Measurements from ENCODE around the gene TTYH3.
"Not testable (repeated sequence)": the region's sequence is repeated elsewhere in the genome, so short reads cannot be mapped to it uniquely, and the experiment has no call there.

The TTYH3 gene

GRCh38 chr7:2666588-2667250 lies 34.9 kb downstream of the TTYH3 start:
- DNase-seq, result no peak

- DNase-seq, result no peak
Observed at GRCh38 chr7:2667843-2668242, 36.1 kb downstream of the TTYH3 start.

DNA sequence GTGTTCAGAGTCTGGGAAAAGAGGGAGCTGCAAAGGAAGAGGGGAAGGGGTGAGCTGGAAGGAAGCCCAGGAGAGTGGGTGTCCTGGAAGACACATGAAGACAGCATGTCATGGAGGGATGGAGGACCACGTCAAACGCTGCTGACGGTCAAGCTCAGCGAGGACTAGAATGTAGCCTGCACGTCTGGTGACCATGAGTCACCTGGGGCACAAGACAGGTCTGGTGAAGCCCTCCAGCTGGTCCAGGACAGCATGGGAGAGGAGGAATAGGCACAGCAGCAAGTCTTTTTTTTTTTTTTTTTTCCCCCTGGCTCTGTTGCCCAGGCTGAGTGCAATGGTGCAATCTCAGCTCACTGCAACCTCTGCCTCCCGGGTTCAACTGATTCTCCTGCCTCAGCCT lies 36.6 kb downstream of the TTYH3 start:
- no peak for DNase-seq

GRCh38 chr7:2670171-2670570 lies 38.4 kb downstream of the TTYH3 start:
- DNase-seq, result no peak

DNA sequence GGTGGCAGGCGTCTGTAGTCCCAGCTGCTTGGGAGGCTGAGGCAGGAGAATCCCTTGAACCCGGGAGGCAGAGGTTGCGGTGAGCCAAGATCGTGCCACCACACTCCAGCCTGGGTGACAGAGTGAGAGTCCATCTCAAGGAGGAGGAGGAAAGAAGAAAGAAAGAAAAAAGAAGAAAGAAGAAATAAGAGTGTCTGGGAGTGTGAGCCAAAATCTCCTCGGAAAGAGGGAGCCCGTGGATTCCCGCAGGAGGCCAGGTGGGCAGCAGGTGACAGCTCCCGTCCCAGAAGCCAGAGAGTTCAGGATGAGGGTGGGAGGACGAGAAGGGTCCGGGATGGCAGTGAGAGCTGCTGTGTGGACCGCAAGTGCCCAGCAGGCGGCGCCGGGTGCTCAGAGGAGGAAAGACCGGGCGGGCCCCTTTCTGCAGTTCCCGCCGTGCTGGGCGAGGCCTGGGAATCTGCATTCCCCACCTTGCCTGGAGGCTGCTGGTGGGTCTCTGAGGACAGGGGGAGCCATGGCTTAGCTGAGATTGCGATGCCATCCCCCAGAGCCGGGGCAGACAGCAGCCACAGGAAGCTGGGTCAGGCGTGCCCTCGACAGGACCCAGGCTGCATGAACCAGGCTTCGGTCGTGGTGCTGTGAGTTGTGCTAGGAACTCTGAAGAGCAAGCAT lies 39.1 kb downstream of the TTYH3 start:
- DNase-seq, result no peak

DNA sequence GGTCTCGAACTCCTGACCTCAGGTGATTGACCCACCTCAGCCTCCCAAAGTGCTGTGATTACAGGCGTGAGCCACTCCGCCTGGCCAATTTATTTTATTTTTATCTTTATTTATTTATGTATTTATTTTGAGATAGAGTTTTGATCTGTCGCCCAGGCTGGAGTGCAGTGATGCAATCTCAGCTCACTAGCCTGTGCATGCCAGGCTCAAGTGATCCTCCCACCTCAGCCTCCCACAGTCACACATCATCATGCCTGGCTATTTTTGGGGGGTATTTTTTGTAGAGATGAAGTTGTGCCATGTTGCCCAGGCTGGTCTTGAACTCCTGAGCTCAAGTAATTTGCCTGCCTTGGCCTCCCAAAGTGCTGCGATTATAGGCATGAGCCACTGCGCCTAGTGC lies 41.4 kb downstream of the TTYH3 start:
- DNase-seq, result not testable (repeated sequence)

GRCh38 chr7:2673934-2674333 lies 42.1 kb downstream of the TTYH3 start:
- no peak for DNase-seq

DNA sequence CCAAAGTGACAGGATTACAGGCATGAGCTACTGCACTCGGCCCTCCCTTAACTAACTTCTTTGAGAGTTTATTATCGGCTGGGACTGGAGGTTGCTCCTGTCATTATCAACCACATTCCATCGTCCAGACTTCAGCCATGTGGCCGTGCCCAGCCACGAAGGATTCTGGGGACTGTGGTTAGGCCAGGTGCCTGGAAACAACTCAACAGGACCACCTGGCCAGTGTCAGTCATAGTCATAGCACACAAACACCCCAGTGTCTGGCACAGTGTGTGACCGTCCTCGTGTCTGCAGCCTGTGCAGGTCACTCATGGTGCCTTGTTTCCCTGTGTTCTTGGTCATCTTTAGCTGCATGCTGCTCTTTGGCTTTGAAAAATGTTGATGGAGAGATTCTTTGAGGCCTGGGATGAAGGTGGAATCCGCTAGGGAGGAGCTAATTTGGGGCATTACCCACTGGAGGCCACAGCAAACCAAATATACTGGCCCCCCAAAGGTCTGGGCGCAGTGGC lies 43.5 kb downstream of the TTYH3 start:
- DNase-seq, result no peak

DNA sequence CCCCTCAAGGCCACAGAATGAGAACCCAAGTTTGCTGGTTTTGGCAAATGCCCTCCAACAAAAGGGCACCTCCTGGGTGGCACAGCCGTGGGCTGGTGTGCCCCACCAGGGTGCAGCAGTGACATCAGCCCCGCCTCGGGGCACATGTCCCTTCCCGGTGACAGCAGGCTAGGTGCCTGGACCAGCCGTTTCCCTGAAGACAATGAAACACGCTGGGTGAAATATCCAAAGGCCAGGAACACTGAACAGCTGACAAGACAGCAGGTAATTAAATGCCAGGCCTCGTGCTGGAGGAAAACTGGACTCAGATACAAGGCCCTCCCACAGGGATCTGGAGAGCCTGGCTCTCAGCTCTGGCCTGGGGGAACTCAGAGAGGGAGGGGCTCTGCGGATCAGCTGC lies 44.8 kb downstream of the TTYH3 start:
- DNase-seq, result not testable (repeated sequence)

DNA sequence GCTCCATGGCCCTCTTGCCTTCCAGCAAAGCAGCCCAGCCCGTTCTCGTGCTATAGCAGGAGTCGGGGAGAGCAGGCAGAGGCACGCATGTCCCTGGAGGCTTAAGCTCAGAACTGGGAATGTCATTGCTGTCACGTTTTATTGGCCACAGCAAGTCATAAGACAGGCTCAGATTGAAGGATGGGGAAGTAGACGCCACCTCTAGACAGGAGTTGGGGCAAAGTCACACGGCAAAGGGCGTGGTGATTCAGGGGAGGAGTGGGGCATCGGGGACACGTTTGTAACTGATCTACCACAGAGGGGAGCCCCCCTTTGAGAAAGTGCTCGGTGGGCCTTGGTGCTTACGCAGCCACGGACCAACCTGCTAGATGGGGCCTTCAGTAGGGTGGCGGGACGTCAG lies 46.7 kb downstream of the TTYH3 start:
- not testable (repeated sequence) for DNase-seq

DNA sequence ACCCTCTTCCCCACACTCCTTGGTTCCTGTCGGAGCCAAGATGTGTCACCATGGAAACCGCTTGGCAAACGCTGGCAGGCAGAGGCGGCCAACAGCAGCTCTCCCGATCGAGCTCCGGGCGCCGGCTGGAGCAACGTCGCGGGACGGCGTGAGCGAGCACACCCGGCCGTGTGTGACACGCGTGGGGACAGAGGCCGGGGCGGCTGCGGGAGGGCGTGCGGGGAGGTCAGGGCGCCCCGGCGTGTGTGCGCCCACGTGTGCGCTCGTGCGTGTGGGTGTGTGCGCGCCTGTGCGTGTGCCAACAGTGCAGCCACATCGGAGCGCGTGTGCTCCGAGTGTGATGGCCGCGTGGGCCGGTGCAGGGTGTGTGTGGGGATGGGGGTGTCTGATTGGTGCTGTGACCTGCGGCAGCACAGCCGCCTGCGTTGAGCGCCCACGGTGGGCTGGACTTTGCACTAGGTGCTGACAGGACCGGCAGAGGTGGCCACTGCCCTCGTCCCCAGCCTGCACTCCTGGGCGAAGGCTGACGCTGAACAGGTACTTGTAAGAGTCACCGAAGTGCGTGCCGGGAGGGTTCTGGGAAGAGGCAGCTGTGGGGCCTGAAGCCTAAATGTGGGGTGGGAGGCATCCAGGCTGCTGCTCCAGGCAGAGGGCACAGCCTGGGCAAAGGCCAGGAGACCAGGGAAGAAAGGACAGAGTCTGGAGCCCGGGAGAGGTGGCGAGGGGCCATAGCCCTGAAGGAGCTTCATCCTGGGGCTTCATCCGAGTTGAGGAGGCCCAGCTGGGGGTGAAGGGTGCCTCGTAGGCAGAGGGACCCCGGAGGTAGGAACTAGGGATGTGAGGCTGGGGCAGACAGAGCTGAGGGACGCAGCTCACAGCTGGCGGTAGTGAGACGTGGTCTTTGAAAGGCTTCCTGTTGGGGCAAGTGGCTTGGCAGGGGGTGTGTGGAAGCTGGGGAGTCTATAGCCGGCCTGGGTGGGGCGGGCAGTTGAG lies 47.6 kb downstream of the TTYH3 start:
- not testable (repeated sequence) for DNase-seq

DNA sequence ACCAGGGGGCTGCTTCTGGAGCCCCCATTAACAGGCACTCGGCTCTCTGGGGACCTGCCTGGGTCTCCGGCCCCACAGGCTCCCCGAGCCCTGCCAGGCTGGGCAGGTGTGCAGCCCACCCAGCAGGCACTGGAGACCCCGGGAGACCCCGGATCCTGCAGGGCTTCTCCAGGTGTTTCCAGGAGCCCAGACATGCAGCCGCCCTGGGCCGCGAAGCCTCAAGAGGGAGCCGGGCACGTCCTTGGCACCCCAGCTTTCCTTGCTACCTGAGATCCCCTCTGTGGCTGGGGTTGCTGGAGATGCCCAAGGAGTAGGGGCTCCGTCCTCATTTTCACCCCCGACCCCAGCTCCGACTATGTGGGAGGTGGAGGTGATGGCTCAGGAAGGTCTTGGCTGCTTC lies 48.5 kb downstream of the TTYH3 start:
- no peak for DNase-seq

DNA sequence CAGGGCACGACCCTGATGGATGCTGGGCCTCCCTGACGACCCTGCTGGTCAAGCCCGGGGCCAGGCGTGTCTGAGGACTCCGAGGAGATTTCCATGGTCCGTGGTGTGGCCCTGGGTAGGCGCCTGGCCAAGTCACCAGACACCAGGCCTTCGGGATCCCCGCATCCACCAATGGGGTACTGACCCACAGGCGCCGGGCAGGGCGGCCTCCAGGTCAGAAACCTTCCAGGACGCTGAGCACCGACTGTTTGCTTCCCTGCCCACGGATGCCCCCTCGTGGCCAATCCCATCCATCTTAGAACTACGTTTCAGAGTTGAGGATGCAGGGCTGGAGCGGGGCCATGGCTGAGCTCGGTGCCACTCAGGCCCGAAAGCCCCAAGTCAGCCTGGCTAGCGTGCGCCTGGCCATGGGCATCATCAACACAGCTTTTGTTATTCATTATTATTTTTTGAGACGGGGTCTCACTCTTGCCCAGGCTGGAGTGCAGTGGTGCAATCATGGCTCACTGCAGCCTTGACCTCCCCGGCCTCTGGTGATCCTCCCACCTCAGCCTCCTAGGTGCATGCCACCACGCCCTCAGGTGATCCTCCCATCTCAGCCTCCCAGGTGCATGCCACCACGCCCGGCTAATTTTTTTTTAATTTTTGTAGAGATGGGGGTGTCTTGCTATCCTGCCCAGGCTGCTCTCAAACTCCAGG lies 49.2 kb downstream of the TTYH3 start:
- DNase-seq, result peak; percentile 80

- peak; percentile 96 for DNase-seq
Observed at GRCh38 chr7:2681929-2682799, 50.4 kb downstream of the TTYH3 start.

GRCh38 chr7:2684501-2684900 lies 52.7 kb downstream of the TTYH3 start:
- DNase-seq, result no peak

DNA sequence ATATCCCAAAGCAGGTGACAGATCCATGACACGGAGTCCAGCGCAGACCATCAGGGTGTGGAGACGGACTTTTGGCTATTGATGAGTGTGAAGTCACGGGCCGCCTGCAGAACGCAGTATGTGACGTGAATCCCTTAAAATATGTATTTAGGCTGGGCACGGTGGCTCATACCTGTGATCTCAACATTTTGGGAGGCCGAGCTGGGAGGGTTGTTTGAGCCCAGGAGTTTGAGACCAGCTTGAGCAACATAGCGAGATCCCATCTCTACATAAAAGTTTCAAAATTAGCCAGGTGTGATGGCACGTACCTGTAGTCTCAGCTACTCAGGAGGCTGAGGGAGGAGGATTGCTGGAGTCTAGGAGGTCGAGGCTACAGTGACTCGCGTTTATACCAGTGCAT lies 54.3 kb downstream of the TTYH3 start:
- no peak for DNase-seq

DNA sequence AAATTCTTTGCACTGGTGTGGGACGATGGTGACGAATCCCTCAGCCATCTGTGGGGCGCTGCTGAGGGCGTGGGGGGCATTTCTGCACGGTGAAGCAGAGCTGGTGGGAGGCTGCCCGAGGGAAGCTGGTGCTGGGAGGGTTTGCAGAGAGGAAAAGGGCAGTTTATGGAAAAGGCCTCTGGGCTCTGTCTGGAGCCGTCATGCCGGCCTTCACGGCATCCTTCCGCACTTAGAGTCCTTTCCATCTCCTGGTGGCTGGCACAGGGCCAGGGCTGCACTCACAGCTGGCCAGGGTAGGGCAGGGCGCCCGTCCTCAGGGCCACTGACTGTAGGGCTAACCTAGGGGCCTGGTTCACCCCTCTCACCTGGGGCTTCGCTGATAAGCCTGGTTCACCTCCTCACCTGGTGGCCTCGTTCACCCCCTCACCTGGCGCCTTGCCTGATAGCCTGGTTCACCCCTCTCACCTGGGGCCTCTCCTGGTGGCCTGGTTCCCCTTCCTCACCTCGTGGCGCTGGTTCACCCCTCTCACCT lies 55.6 kb downstream of the TTYH3 start:
- no peak for DNase-seq

DNA sequence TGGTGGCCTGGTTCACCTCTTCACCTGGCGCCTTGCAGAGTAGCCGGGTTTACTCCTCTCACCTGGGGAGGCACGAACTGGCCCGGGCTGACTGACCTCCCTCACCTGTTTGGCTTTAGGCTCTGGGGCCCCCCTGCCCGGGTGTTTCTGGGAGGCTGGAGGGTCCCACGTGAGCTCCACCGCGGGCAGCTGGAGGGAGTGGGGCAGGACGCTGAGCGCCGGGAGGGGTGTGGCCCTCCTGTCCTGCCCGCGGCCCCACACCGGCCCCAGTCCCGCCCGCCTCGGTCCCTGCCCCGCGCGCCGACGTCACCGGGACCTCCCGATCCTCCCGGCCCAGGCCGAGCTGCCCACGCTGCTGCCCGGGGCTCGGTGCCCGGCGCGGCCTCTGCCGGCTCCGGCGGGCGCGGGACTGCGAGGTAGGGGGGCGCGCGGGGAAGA lies 56.1 kb downstream of the TTYH3 start, which contains the start of gene AMZ1:
Gene AMZ1, plus strand, starts transcription at position 322 of the 438 bp plus-strand sequence. CDS start 12,250 bp downstream, outside the sequence.
- no peak for DNase-seq

GRCh38 chr7:2688409-2689342 lies 56.9 kb downstream of the TTYH3 start:
- DNase-seq, result peak; percentile 50

DNA sequence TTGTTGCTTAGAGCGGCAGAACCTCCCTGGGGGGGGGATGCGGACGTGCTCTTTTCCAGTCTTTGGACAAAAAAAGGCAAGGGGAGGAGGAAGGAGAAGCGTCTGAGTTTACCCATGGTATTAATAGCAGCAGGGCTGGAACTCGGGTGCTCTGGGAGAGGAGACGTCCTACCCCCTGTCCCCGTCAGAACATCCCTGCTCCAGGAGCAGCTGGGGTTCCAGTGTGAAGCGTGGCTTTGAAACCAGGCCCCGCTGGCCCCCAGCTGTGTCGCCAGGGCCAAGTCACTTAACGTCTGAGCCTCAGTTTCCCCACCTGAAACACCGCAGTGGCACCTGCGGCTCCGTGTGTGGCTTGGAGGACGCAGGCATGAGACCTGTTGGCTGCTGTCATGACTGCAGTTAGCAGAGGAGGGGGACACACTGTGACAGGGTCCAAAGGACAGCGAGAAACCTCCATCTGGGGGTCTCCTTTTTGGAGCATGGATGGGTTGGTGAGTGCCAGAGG lies 57.6 kb downstream of the TTYH3 start:
- no peak for DNase-seq
